Glomerular visceral epithelial cell (primary cell): Measurements from ENCODE around the gene COL23A1.

Source experiments
- DNase-seq: peaks from one replicate; pipeline ENCODE4 v3.0.0-alpha.2; 2016; ENCODE audit errors: extremely low spot score

COL23A1 gene

DNA sequence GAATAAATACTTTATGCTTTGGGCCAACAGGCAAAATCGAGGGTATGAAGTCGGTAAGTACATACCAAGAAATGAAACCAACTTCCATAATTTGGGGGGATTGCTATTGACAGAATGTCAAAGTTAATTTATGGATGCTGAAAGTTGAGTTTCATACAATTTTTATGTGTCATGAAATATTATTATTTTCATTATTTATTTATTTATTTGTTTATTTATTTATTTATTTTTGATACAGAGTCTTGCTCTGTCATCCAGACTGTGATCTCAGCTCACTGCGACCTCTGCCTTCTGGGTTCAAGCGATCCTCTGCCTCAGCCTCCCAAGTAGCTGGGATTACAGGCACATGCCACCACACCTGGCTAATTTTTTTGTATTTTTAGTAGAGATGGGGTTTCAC is 398.5 kb downstream of the COL23A1 start:
- no peak for DNase-seq

DNA sequence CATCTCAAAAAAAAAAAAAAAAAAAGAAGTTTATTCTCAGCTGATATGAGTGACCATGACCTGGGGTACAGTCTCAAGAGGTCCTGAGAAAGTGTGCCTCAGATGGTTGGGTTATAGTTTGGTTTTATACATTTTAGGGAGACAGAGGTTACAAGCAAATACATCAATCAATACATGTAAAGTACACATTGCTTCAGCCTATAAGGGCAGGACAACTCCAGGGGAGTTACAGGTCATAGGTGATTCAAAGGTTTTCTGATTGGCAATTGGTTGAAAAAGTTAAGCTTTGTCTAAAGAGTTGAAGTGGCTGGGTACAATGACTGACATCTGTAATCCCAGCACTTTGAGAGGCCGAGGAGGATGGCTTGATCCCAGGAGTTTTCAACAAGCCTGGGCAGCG is 400.8 kb downstream of the COL23A1 start:
- DNase-seq: no peak
